OCI-LY3 (cell line): ENCODE results near the gene KAT6B.

Source experiments
- EZH2phosphoT487 ChIP-seq: fragments of 200-600 bp; shearing (Covaris generic); IDR thresholded peaks from 2 replicates; pipeline ENCODE4 v1.6.1; 2018; ENCODE audit warnings: antibody characterized with exemption, mixed run types, low read depth
- TF ChIP-seq, protein P1 (sequence below): fragments of 200-600, 300-600 bp; sonication (generic); IDR thresholded peaks from 2 replicates; pipeline ENCODE4 v1.5.1; 2014; ENCODE audit warnings: antibody characterized with exemption, low read length, low read depth

DNA sequence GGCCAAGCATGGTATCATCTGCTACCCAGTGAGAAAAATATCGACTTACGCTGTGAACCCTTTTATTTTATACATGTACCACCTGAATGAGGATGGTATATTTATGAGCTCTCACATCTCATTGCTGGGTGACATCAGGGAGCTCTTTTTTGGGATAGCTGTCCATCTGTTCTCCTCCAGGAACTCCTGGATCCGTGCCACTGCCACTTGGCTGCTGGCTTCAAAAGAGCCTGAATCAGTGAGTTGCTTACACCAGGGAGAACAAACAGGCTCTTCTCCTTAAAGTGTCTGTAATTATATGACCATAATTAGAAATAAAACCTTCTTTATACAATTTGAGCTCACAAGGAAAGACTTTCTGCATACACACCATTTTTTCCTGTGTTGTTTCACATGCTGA, 106.2 kb downstream of the KAT6B start:
- TF ChIP-seq, protein P1, sequence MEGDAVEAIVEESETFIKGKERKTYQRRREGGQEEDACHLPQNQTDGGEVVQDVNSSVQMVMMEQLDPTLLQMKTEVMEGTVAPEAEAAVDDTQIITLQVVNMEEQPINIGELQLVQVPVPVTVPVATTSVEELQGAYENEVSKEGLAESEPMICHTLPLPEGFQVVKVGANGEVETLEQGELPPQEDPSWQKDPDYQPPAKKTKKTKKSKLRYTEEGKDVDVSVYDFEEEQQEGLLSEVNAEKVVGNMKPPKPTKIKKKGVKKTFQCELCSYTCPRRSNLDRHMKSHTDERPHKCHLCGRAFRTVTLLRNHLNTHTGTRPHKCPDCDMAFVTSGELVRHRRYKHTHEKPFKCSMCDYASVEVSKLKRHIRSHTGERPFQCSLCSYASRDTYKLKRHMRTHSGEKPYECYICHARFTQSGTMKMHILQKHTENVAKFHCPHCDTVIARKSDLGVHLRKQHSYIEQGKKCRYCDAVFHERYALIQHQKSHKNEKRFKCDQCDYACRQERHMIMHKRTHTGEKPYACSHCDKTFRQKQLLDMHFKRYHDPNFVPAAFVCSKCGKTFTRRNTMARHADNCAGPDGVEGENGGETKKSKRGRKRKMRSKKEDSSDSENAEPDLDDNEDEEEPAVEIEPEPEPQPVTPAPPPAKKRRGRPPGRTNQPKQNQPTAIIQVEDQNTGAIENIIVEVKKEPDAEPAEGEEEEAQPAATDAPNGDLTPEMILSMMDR, result no peak
- TF ChIP-seq EZH2phosphoT487, result no peak
